Parathyroid adenoma (tissue), 2 donors: ENCODE measurements around the gene OGT.

Experiments
- H2AFZ ChIP-seq: fragments of 300-600 bp; sonication (generic); one replicate; pipeline ENCODE4 v1.7.0; 2017; ENCODE audit warnings: antibody characterized with exemption, mild to moderate bottlenecking
- H3K27ac ChIP-seq: fragments of 300-600 bp; sonication (generic); one replicate; pipeline ENCODE4 v1.7.0; 2017
- H3K27me3 ChIP-seq: fragments of 300-600 bp; sonication (generic); one replicate; pipeline ENCODE4 v1.7.0; 2017; ENCODE audit warnings: low read length; ENCODE audit not compliant: control insufficient read depth, insufficient read depth
- H3K36me3 ChIP-seq: fragments of 300-600 bp; sonication (generic); one replicate; pipeline ENCODE4 v1.7.0; 2017; ENCODE audit warnings: low read length; ENCODE audit not compliant: control insufficient read depth, insufficient read depth
- H3K4me1 ChIP-seq: fragments of 300-600 bp; sonication (generic); one replicate; pipeline ENCODE4 v1.7.0; 2017; ENCODE audit warnings: control low read depth
- H3K4me2 ChIP-seq: fragments of 300-600 bp; sonication (generic); one replicate; pipeline ENCODE4 v1.7.0; 2017; ENCODE audit warnings: low read length
- H3K4me3 ChIP-seq: fragments of 300-600 bp; sonication (generic); one replicate; pipeline ENCODE4 v1.7.0; 2017; ENCODE audit warnings: low read depth, low read length
- H3K79me2 ChIP-seq: fragments of 300-600 bp; sonication (generic); one replicate; pipeline ENCODE4 v1.7.0; 2017; ENCODE audit warnings: control low read depth
- H3K9ac ChIP-seq: fragments of 300-600 bp; sonication (generic); one replicate; pipeline ENCODE4 v1.7.0; 2017; ENCODE audit warnings: mild to moderate bottlenecking
- H3K9me3 ChIP-seq: fragments of 300-600 bp; sonication (generic); one replicate; pipeline ENCODE4 v1.7.0; 2017; ENCODE audit warnings: low read length; ENCODE audit not compliant: control insufficient read depth
- TF ChIP-seq, protein P1 (sequence below): fragments of 300-600 bp; sonication (generic); IDR thresholded peaks from one replicate; pipeline ENCODE4 v1.7.0; 2017; ENCODE audit warnings: antibody characterized with exemption, mild to moderate bottlenecking
- donor health status: primary hyperparathyroidism.

Gene OGT

DNA sequence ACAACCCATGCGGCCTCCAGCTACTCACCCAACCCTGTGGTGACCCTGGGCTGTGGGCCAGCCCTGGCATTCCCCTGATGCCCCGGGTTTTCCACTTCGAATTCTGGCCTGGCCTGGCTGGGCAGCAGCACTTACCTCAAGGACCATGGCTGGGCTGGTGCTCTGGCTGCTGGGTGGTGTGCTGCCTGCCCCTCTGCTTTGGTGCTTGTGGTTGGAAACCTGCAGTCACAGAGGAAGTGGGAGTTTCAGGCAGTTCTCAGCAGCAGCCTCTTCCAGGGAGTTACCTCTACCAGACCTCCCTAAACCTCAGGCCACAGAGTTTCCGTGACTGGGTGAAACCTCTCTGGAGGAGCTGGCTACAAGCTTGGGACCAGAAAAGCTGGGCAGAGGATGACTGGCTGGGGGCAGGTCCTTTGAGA is 85.4 kb downstream of the OGT start, which contains the start of gene CXCR3:
TSS of gene CXCR3 (minus strand) at position 209 of the 419 bp plus-strand sequence. CDS start at position 147, 62 bp downstream.
- Histone ChIP-seq H3K36me3 (no peaks in the 10 kb centered on the region), H3K4me2 (no peak within 1 kb of the TSS), H3K4me3 (no peak within 1 kb of the TSS), H3K27ac (no peak within 1 kb of the TSS), H3K9me3 (no peaks in the 10 kb centered on the region), H2AFZ (no peak within 1 kb of the TSS), H3K4me1 (no peaks in the 10 kb centered on the region), H3K27me3 (no peaks in the 10 kb centered on the region), H3K79me2 (no peaks in the 10 kb centered on the region), H3K9ac (no peak within 1 kb of the TSS)
- TF ChIP-seq, protein P1, sequence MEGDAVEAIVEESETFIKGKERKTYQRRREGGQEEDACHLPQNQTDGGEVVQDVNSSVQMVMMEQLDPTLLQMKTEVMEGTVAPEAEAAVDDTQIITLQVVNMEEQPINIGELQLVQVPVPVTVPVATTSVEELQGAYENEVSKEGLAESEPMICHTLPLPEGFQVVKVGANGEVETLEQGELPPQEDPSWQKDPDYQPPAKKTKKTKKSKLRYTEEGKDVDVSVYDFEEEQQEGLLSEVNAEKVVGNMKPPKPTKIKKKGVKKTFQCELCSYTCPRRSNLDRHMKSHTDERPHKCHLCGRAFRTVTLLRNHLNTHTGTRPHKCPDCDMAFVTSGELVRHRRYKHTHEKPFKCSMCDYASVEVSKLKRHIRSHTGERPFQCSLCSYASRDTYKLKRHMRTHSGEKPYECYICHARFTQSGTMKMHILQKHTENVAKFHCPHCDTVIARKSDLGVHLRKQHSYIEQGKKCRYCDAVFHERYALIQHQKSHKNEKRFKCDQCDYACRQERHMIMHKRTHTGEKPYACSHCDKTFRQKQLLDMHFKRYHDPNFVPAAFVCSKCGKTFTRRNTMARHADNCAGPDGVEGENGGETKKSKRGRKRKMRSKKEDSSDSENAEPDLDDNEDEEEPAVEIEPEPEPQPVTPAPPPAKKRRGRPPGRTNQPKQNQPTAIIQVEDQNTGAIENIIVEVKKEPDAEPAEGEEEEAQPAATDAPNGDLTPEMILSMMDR, result no peak

DNA sequence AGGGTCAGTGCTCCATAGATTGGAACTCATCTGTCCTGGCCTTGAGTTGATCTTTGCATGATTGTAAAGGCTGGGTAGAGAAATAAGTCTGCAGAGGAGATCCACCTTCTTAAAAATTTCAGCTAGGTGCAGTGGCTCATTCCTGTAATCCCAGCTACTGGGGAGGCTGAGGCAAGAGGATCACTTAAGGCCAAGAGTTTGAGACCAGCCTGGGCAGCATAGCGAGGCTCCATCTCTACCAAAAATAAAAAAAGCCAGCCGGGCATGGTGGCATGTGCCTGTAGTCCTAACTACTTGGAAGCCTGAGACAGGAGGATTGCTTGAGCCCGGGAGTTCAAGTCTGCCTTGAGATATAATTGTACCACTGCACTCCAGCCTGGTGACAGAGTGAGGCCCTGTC is 85.9 kb downstream of the OGT start:
- Histone ChIP-seq H3K27me3 (no peaks in the 10 kb centered on the region), H3K9me3 (no peaks in the 10 kb centered on the region), H2AFZ (no peak overlapping the region), H3K4me2 (no peak overlapping the region), H3K9ac (no peak overlapping the region), H3K4me3 (no peak overlapping the region), H3K27ac (no peak overlapping the region), H3K79me2 (no peaks in the 10 kb centered on the region), H3K36me3 (no peaks in the 10 kb centered on the region), H3K4me1 (no peaks in the 10 kb centered on the region)
- TF ChIP-seq, protein P1, result no peak

DNA sequence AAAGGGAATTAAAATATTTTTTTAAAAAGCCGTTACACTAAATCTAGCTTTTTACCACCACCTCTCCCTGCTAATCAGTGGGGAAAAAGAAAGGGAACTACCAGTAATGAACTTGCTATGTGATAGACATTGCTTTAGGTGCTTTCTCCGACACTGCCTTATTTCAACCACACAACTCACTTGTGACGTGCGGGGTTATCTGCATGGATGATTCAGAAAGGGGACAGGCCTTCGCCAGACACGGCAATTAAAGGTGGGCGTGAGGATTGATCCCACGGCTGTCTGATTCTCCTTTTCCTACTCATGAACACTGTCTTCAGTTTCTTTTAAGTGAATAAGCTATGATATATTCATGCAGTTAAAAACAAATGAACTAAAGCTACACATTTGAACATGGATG is 86.3 kb downstream of the OGT start:
- Histone ChIP-seq H3K27ac (no peak overlapping the region), H3K9ac (no peak overlapping the region)
- TF ChIP-seq, protein P1, result no peak

DNA sequence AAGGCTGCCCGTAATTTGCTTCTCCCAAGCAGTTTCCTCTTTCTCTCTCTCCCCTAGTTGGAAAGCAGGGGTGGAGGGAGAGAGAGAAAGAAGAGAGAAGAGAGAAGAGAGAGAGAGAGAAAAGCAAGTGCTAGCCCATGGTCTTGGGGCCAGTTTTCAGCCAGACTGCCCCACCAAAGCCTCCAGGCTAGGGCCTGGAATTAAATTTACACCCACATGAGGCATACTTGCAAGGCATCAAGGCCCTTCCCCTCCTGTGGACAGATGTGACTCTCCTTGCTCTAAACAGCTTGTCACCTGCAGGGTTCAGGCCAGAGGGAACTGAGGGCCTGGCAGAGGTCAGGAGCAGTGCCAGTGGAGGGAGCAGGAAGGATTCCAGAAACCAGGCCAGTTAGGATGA is 87.1 kb downstream of the OGT start:
- no peaks in the 10 kb centered on the region for H3K4me1 ChIP-seq
- no peaks in the 10 kb centered on the region for H3K9me3 ChIP-seq
- H3K36me3 ChIP-seq, result no peaks in the 10 kb centered on the region
- H3K79me2 ChIP-seq, result no peaks in the 10 kb centered on the region
- no peak overlapping the region for H2AFZ ChIP-seq
- H3K27ac ChIP-seq, result no peak overlapping the region
- H3K4me3 ChIP-seq, result no peak overlapping the region
- no peak overlapping the region for H3K4me2 ChIP-seq
- no peaks in the 10 kb centered on the region for H3K27me3 ChIP-seq
- no peak overlapping the region for H3K9ac ChIP-seq
- TF ChIP-seq, protein P1, result no peak

More for the DNA sequence above, 86.3 kb downstream of the OGT start:
- H3K4me2 ChIP-seq, result no peak overlapping the region
- H3K4me1 ChIP-seq, result no peaks in the 10 kb centered on the region
- no peaks in the 10 kb centered on the region for H3K9me3 ChIP-seq
- no peaks in the 10 kb centered on the region for H3K36me3 ChIP-seq
- no peak overlapping the region for H3K4me3 ChIP-seq
- H2AFZ ChIP-seq, result no peak overlapping the region
- H3K27me3 ChIP-seq, result no peaks in the 10 kb centered on the region
- H3K79me2 ChIP-seq, result no peaks in the 10 kb centered on the region

DNA sequence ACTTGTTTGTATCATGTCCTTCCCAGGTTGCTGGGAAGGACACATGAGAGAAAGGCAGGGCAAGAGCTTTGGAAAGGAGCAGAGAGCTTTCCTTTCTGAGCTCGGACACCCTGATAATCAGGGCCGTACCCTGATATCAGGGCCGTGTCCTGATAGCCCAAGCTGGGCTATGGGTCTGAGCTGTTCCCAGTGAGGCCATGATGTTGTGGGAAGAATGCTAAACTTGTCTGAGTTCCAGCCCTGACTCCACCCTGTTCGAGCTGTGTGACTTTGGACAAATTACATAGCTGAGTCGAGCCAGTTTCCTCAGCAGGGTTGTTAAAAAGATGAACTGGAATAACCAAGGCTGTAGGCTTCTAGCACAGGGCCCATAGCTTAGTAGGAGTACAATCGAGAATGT is 88.7 kb downstream of the OGT start:
- no peaks in the 10 kb centered on the region for H3K36me3 ChIP-seq
- no peak overlapping the region for H3K4me2 ChIP-seq
- no peak overlapping the region for H3K4me3 ChIP-seq
- H2AFZ ChIP-seq, result no peak overlapping the region
- H3K27ac ChIP-seq, result no peak overlapping the region
- no peaks in the 10 kb centered on the region for H3K4me1 ChIP-seq
- no peak overlapping the region for H3K9ac ChIP-seq
- H3K27me3 ChIP-seq, result no peaks in the 10 kb centered on the region
- TF ChIP-seq, protein P1, result no peak
- H3K79me2 ChIP-seq, result no peaks in the 10 kb centered on the region
- no peaks in the 10 kb centered on the region for H3K9me3 ChIP-seq
